Uterus (tissue), 4 donors: ENCODE measurements around the gene ARHGEF7. TPM values are rescaled to one million over a fixed set of nuclear protein-coding genes. Genes with fewer than 3 reads are reported as not detected.
A peak's percentile ranks its signal among the peaks of the same experiment; 100 is the strongest.

Experiments used
- DNase-seq, 2 donors: peaks; one replicate each; pipeline ENCODE4 v3.0.0-alpha.2; 2019 to 2020
- H3K27ac ChIP-seq, 2 donors: fragments of 200-600 bp; sonication (generic); 1 replicate in 1 of 2; 2 replicates in 1 of 2; pipeline ENCODE4 v1.5.1; 2016 to 2018
- H3K27me3 ChIP-seq, 2 donors: fragments of 200-600 bp; sonication (generic); one replicate each; pipeline ENCODE4 v1.5.1; 2018 to 2019; ENCODE audit warnings: control low read depth in 1 of 2
- H3K36me3 ChIP-seq, 2 donors: fragments of 200-600 bp; sonication (generic); one replicate each; pipeline ENCODE4 v1.5.1; 2019; ENCODE audit warnings: control low read depth in 1 of 2
- H3K4me1 ChIP-seq, 2 donors: fragments of 200-600 bp; sonication (generic); one replicate each; pipeline ENCODE4 v1.5.1; 2018 to 2019; ENCODE audit warnings: control low read depth in 1 of 2
- H3K4me3 ChIP-seq, 2 donors: fragments of 200-600 bp; sonication (generic); 1 replicate in 1 of 2; 2 replicates in 1 of 2; pipeline ENCODE4 v1.5.1; 2018 to 2019; ENCODE audit warnings: mild to moderate bottlenecking in 1 of 2
- H3K9me3 ChIP-seq, 2 donors: fragments of 200-600 bp; sonication (generic); one replicate each; pipeline ENCODE4 v1.5.1; 2019; ENCODE audit warnings: control low read depth in 1 of 2
- CTCF ChIP-seq, 4 experiments: fragments of 200-600 bp in 2 of 4; fragments of 450-650 bp in 2 of 4; sonication (generic) in 2 of 4; IDR thresholded peaks; one replicate each; pipeline ENCODE4 v1.5.1; 2016 to 2019; ENCODE audit warnings: antibody characterized with exemption in 4 of 4, mild to moderate bottlenecking in 2 of 4, moderate library complexity in 1 of 4
- POLR2A ChIP-seq, 2 donors: fragments of 450-650 bp; IDR thresholded peaks; one replicate each; pipeline ENCODE4 v1.6.1; 2016; ENCODE audit warnings: antibody characterized with exemption in 2 of 2, mild to moderate bottlenecking in 1 of 2, moderate library complexity in 1 of 2
- intact Hi-C: fragments of 100-400 bp; cut with DNase I; formaldehyde crosslinking; loops from one replicate; pipeline ENCODE4 v1.15.1; 2023; ENCODE audit warnings: low total_unique reads
- total RNA-seq, 4 donors: library from RNA; depleted of rRNA in 3 of 4; stranded (reverse); fragments of >200 nt in 3 of 4; gene quantifications; one replicate each; pipeline versions ENCODE4 v1.1.0 to v1.2.4, GENCODE V29; 2014 to 2023
- donor health status: DM: yes; HTN: yes; CAD: no.

The ARHGEF7 gene
- total RNA-seq, 4 donors from 2014 or later = 42.6 to 152 (median 127) TPM

DNA sequence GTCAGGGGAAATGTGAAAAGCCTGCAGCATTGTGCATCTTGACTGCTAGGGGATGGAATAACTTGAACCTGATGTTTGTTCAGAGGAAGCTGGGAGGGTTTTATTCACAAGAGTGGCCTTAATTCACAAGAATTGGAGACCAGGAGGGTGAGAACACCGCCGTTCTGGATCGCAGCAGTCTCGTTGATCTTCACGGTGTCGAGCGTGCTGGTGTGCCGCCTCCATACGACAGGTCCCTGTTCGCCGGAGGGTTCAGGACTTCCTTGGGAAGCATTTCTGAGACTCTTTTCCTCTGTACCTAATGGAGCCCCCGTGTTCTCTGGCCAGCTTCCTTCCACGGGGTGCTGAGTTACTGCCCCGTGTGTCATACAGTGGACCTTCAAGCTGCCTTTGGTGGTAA is 66.9 kb downstream of the ARHGEF7 start:
- Histone ChIP-seq H3K27me3 (no peaks in the 10 kb centered on the region), H3K36me3 (no peaks in the 10 kb centered on the region), H3K9me3 (no peaks in the 10 kb centered on the region), H3K4me3 (no peak overlapping the region), H3K27ac (no peak overlapping the region), H3K4me1 (peaks cover 4 to 5% of the 10 kb centered on the region in 2 donors)
- intact Hi-C loops = no loop called here
- no peak for DNase-seq
- TF ChIP-seq POLR2A (IDR thresholded peaks at IDR 0.05) (no peak), CTCF (IDR thresholded peaks at IDR 0.05) (no peak)

GRCh38 chr13:111183087-111183645 is 68.1 kb downstream of the ARHGEF7 start:
- intact Hi-C loops = no loop called here
- H3K4me3 ChIP-seq = no peak overlapping the region
- no peaks in the 10 kb centered on the region for H3K9me3 ChIP-seq
- H3K27ac ChIP-seq = peak overlapping the region in 1 of 2 donors; percentile 44
- peaks cover 3 to 5% of the 10 kb centered on the region in 2 donors for H3K4me1 ChIP-seq
- no peaks in the 10 kb centered on the region for H3K27me3 ChIP-seq
- TF ChIP-seq CTCF (IDR thresholded peaks at IDR 0.05) (no peak), POLR2A (IDR thresholded peaks at IDR 0.05) (no peak)
- H3K36me3 ChIP-seq = no peaks in the 10 kb centered on the region
- DNase-seq = no peak

DNA sequence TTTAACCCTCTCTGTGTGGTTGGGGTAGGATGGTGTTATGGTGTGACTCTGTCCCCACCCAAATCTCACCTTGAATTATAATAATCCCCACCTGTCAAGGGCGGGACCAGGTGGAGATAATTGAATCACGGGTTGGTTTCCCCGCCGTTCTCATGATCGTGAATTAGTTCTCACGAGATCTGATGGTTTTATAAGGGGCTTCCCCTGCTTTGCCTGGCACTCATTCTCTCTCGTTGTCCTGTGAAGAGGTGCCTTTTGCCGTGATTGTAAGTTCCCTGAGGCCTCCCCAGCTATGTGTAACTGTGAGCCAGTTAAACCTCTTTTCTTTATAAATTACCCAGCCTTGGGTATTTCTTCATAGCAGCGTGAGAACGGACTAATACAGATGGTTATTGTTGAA is 68.8 kb downstream of the ARHGEF7 start:
- intact Hi-C loops = no loop called here
- peak overlapping the region; percentile 23 to 44 for H3K27ac ChIP-seq
- no peaks in the 10 kb centered on the region for H3K36me3 ChIP-seq

DNA sequence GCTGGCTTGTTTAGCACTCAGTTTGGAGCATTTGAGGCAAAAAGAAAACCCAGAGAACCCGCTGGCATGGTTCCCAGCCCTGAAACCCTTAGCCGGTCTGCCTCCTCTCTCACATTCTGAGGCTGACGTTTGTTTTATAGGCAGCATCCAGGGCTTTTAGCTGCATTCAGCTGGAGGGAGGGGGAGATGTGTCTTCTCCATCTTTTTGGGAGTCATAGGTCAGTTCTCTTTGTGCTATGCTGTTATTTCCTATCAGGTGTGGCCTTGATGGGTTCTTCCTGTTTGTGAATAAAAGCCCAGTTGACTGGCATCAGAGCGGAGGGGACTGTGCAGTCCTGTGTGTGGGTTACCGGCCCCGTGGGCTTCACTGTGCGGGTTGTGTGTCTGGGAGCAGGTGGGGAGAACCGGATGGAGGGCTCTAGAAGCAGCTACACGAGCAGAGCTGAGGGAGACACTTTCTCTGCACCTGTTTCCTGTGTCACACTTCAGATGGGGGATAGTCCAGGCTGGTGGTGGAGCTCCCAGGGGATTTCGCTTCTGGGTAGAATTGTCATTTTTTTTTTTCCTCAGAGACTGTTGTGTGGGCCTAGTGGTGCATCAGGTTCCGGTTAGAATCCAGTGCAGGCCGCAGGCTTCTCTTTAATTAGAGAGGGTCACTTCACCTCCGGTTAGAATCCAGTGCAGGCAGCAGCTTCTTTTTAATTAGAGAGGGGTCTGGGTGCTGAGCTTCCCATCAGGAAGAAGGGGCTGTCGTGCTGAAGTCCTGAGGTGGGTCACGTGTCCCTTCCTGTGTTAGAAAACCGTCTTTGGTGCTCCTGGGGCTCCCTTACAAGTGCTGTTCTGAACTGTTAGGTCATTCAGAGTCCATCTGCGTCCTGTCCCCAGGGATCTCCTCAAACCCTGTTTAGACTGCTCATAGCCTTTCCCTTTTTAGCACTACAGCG is 69.6 kb downstream of the ARHGEF7 start:
- H3K9me3 ChIP-seq = no peaks in the 10 kb centered on the region
- peak overlapping the region; percentile 23 to 44 for H3K27ac ChIP-seq
- no peaks in the 10 kb centered on the region for H3K27me3 ChIP-seq
- H3K36me3 ChIP-seq = no peaks in the 10 kb centered on the region
- no peak for TF ChIP-seq CTCF (IDR thresholded peaks at IDR 0.05)
- TF ChIP-seq POLR2A (IDR thresholded peaks at IDR 0.05) = no peak
- peaks cover 0 to 5% of the 10 kb centered on the region in 2 donors for H3K4me1 ChIP-seq
- no peak overlapping the region for H3K4me3 ChIP-seq
- intact Hi-C loops = no loop called here
- no peak for DNase-seq

More for the DNA sequence above, 68.8 kb downstream of the ARHGEF7 start:
- Histone ChIP-seq H3K9me3 (no peaks in the 10 kb centered on the region), H3K4me3 (no peak overlapping the region), H3K27me3 (no peaks in the 10 kb centered on the region), H3K4me1 (peaks cover 0 to 5% of the 10 kb centered on the region in 2 donors)
- TF ChIP-seq POLR2A (IDR thresholded peaks at IDR 0.05) (no peak), CTCF (IDR thresholded peaks at IDR 0.05) (no peak)
- no peak for DNase-seq
